Stimulated activated CD4-positive, alpha-beta T cell treated with anti-CD3 and anti-CD28 coated beads, Interleukin-1b, Interleukin-23, amount 100 ng/mL, for 4 hours (primary cell): ENCODE data around the gene NRAP.
A peak's percentile ranks its signal among the peaks of the same experiment; 100 is the strongest.
"Not testable (repeated sequence)": the region's sequence is repeated elsewhere in the genome, so short reads cannot be mapped to it uniquely, and the experiment has no call there.

ENCODE experiments used
- DNase-seq, 2 donors: peaks; one replicate each; pipeline ENCODE4 v3.0.0-alpha.2; 2020; ENCODE audit warnings: low read depth in 2 of 2

The NRAP gene

DNA sequence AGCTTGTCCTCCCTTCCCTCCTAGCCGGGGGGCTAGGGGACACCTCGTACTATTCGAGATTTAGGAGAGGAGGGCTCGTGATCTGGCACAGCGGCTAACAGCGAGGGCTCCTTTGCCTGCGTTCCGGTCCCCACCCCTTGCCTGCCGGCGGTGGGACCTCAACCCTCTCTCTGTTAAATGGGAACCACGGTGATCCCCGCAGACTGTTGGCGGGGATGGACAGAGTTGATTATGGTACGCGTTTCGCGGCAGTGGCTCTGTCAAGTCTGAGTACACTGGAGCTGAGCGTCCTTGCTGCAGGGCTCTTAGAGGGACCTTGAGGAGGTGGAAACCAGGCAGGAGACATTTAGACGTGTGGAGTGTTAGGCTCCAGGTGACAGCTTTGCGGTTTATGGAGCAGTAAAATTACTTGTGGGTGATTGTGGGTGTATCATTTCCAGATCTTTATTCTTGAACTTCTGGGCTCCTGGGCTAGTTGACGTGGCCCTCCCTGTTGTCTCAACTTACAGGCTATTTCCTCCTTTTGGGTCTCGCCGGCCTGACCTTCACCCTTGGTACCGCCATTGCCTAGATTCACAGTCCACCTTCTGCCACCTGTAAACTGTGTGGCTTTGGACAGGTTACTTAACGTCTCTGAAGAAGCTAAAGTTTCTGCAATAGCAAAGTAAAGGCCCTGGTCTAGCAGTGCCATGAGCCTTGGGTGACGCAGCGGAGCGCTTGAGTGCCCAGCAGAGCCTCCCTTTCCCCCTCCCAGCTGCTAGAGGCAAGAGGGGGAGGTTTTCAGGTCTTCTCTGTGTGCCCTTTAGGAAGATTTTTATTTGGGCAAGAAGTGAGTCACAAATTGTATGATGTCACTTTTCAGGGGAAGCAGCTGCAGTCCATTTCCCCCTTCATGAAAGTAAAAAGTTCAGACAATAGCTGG, 16.6 kb upstream of the NRAP start:
- DNase-seq = peak in 1 of 2 donors; percentile 14

DNA sequence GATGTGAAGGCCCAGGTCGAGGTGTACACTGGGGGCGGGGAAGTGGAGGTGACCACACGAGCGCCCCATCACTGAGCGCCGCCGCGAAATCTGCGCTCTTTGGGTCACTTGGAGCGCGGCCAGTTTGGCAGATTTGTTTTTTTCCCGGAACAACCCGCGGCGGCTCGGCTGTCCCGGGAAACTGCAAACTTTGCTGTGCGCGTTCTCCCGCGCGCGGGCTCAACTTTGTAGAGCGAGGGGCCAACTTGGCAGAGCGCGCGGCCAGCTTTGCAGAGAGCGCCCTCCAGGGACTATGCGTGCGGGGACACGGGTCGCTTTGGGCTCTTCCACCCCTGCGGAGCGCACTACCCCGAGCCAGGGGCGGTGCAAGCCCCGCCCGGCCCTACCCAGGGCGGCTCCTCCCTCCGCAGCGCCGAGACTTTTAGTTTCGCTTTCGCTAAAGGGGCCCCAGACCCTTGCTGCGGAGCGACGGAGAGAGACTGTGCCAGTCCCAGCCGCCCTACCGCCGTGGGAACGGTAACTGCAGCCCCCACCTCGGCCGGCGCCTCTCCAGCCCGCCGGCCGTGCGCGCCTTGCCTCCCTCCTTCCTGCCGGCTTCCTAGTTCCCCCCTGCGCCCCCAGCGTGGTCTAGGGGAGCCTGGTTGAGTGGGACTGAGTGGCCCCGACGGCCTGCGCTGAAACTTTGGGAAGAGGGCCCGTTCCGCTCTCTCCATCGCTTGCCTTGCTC, 15.8 kb upstream of the NRAP start, which contains the start of gene CASP7:
Gene CASP7, plus strand, starts transcription at position 450 of the 727 bp plus-strand sequence. CDS start 17,582 bp downstream, outside the sequence.
- peak; percentile 65 to 72 for DNase-seq

DNA sequence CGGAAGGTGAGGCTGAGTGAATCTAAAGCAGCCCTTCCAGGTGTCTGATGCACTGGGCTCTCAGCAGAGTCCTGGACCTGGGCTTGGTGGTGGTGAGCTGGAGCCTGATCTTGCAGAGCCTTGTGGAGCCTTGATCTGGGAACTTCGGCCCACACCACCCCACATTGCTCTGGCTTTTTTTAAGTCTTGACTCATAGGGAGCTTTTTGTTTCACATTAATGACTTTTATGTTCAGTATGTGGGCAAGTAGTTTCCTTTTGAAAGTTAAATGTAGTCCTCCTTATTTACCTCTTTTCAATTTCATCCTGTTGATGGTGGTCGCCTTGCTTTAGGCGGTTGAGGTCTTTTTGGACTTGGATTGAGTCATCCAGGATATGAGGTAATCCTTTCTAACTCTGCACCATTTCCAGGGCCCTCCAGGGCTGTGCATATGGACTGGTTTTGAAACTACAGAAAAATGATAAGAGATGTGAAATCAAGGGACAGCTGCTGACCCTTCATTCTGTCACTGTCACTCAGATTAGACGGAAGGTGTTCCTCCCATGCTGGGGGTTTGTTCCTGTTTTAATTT, 2.9 kb upstream of the NRAP start:
- DNase-seq = no peak

DNA sequence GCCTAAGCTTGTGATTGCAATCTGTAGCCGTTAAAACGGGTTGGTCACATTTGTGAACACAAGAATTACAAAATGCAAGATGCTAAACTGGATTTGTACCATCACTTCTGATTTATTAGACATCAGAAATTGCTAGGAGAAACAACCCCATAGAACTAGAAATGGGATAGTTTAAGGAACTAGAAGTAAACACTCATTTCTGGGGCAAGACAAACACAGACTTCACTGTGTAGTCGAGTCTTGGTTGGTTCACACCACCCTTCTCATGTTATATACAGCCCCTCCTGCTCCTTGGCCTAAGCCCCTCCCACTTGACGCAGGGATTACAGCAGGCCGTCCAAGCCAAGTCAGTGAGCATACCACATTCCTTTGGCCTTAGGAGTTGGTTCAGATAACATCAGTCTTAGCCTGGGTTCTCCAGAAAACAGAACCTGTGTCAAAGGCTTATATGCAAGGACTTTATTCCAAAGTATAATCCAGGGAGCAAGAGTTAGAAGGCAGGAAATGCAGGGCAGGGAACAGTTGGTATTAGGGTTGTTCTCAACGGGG, 2.0 kb upstream of the NRAP start:
- no peak for DNase-seq

DNA sequence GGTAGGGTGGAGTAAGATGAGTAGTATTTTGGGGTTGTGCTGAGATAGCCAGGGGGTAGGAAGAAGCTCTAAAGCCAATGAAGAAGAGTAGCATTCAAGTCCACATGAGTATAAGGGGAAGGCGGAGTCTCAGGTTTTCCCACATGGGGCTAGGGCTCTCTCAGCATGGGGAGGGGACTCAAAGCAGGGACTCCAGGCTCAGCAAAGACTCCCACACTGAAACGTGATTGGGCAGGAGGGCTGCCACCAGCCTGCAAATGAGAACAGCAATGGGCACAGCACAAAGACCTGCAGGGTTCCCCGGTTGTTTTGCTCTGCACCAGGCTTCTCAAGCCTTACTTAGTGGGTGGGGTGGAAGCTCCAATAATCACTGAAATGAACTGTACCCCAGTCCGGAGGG, 1.5 kb upstream of the NRAP start:
- no peak for DNase-seq

DNA sequence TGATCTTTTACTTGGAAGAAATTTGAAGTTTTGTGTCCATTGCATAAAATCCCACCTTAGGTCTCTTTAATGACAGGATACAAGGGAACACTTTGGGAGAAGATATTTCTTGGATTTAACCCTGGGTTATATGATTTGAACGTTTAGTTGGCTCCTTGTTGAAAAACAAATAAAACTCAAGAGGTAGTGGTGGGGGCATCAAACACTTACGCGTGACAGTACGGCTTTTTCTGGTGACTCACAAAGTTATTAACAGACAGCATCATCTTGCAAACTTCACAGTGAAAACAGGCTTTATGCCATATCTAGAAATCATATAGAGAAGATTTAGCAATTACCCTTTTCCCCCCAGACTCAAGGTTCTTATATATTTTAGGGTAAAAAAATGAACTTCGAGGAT, 699 bp downstream of the NRAP start:
- no peak for DNase-seq

DNA sequence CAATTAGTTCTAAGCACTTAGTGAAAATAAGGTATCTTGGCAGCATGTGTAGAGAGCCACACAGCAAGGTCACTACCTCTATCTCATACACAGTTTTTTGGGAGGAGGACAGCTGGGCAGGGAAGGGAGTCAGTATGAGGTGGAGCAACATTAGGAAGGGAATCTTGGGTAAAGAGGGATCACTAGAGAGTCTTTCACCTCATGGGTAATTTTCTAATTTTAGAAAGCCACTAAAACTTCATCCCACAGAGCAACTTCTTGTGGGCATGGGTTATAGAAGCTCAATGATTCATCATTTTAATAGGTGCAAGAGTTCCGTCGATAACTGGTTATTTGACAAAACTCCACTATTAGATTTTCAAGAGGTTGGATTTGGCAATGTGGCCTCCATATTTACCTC, 2.5 kb downstream of the NRAP start:
- DNase-seq = no peak

DNA sequence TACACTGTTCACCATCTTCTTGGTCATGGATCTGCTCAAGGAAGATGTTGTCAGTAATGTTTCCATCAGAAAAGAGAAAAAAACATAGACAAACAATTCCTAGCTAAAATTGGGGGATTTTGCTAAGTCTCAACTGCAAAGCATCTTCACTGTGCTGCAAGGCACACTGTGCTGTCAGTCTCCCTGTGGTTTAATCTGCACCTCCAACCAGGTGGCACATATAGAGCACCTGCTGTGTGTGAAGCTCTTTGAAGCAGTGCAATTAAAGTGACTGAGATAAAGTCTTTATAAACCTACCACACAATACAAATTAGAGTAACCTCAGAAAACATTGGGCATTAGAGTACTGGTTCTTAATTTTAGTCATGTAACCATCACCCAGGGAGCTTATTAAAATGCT, 6.3 kb downstream of the NRAP start:
- DNase-seq = no peak

DNA sequence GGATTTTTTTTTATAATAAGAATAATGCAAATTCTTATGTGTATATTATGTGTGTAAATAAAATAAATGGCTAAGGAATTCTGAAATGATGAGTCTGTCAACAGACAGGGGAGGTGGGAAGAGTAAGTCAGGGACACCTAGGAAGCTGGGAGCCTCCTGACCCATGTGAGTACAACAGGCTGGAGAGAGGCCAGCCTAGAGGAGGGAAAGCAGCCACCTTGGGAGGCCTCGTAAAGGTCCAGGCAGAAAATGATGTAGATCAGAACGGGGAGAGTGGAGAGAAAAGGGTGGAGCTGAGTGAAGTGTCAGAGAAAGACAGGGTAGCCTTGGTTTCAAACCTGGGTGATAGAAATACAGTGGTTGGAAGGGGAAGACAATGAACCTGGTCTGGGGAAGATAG, 6.9 kb downstream of the NRAP start:
- no peak for DNase-seq

DNA sequence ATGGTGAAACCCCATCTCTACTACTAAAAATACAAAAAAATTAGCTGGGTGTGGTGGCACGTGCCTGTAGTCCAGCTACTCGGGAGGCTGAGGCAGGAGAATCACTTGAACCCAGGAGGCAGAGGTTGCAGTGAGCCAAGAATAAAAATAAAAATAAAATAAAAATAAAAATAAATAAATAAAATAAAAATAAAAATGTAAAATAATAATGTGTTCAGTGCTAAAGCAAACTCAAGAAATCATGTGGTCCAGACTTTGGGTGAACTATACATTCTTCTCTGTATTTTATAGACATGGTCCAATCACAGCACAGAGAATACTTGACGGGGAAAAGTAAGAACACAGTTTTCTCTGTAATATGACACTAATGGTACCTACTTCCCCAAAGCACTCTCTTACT, 11.4 kb downstream of the NRAP start:
- DNase-seq = not testable (repeated sequence)

DNA sequence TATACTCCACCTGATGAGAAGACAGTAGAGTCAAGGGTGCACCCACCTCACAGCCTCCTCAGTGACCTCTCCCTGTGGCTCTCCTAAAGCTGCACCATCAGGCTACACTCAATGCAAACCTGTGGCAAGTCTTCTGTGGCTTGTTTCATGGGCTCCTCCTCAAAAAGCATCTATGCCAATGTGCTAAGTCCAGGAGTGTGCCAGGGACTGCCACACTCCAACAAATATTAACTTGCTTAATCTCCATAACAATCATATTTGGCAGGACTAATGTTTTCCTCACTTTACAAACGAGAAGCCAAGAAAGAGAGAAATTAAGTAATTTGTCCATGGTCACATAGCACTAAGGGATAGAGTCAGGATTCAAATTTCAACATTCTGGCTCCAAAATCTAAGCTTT, 11.9 kb downstream of the NRAP start:
- no peak for DNase-seq

DNA sequence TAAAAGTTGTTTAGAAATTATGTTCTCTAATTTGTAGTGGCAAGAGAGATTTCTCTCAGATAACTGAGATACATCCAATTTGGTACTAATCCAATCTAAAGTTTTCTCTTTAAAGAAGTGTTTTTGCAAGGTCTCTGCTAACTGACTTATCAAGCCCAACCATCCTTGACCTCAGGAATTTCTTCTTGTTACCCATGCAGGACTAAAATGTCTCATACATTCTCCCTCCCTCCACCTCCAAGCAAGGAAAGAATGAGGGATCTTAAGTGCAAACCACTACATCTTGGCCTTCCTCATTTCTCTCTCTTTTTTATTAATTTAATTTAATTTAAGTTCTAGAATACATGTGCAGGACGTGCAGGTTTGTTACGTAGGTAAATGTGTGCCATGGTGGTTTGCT, 12.8 kb downstream of the NRAP start:
- DNase-seq = no peak

DNA sequence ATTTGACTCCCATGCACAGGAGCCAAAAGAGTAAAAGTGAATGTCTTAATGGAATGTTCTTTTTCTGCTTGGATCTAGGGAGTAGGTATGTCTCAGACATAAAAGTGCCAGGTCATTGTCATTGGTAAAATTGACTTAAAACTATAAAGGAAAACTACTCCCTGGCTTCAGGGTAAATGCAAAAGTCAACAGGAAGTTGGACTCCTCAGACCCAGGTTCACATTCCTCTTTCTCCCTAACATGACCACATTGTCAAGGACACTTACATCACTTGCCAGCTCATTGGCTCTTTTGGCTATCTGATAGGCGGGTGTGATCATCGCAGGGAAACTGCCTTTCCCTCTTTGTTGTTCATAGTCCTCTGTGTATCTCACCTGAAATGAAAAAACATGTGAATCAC, 13.7 kb downstream of the NRAP start:
- DNase-seq = no peak

DNA sequence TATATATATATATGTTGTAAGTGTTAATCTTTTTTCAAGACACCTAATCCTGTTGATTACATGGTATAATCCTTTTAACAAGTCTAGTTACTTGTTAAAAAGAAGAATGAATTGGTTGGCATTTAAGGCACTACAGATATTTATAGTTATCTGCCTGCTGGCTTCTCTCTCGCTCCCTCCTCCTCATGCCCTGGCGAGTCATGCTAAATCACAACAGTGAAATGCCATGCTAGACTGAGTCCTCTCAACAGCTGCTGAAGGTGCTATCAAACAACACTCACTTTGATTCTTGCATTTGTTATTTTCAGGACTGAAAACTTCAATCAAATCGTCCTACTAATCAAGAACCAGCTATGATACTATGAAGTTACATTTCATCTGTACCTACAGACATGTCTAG, 15.4 kb downstream of the NRAP start:
- DNase-seq = no peak

DNA sequence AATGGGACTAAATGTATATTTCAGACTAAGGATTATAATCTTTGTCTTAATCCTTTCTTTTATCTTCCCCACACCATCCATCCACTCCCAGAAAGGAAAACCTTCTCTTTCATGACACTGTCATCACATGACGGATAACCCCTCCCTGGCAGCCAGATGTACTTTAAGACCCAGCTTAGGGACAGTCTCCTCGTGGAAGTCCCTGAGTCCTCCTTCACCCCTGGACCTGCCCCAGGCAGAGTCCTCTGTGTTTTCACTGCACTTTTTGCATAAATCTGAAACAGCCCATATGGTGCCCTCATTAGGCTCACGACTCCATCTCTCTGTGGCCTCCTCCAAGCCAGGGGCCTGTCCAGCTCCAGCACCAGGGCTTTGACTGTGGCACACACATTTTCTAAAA, 16.0 kb downstream of the NRAP start:
- no peak for DNase-seq

DNA sequence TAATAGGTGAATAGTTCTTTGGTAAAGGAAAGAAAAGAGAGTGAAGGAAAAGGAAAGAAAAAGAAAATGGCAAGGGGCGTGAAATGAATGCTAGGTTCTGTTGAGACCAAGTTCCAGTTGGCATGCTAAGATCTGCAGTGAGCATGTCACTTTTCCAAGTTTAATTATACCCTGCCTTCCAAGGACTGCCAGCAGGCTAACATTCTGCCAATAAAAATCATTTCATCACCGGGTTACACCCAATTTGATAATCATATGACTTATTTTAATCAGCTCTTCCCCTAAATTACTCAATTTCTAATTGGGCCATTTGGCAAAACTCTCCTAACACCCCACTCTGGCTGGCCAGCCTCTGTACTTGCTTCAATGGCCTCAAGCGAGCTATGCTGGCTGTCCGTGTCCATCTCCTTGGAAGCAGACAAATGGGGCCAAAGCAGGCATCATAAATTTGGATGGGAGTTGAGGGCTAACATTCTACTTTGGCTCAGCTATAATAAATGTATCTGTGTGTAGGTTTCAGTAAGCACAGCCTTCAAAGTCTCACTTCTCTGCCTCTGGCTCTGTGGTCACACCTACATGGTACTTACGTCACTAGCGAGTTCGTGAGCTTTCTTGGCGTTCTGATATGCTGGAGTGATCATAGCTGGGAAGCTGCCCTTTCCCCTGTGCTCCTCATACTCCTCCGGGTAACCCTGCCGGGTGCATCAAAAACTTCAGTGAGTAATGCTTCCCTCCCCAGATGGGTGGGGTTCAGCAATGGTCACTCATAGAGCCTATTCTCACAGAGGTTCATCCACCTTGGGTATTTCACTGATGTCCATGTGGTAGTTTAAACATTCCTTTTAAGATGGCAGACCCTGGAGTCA, 17.3 kb downstream of the NRAP start:
- DNase-seq = no peak

DNA sequence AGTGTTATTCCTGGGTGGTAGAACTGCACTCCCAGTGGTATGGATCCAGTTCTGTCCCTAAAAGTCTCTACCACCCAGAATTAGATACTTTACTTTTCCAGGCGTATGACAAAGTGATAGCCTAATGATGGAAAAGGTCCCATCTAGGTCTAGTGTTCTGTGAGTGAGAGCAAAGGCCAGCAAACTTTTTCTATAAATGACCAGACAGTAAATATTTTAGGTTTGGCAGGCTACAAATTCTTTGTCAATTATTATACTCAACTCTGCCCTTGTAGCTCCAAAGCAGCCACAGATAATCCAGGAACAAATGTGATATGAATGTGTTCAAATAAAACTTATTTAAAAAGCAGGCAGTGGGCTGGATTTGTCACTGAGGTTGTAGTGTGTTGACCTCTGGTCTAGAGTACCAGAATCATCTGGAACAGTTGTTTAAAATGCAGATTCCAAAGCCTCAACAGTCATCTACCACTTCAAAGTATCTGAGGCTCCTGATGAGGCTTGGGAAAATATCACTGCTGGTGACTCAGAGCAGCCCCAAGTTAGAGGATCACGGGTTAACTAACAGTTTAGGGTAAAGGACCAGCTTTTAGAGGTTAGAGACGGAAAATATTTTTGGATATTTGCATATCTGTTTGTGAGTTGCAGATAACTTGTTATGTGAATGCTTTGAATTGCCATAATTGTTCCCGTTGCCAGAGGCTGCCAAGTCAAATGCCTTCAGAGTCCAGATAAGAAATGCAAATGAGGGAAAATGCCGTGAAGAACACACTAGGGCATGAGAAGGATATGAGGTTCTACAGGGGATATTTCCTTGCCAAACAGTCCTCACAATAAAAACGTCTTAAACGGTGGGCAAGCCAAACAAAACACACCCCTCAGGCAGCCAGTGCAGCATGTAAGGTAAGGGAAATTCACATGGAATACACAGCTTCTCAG, 19.4 kb downstream of the NRAP start:
- no peak for DNase-seq

DNA sequence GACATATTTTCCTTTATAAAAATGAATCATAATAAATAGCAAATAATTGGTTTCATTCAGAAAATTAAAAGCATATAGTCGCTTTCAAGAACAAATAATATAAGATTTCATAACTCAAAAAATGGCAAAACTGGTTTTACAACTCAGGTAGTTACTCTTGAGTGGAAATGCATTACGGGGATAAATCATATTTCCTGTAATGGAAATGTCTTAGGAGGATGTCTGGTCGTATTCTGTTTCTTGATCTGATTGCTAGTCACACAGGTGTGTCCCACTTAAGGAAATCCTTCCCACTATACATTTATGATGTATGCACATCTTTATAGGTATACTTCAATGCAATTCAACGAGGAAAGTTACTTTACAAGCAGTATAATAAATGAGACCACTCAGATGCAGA, 20.7 kb downstream of the NRAP start:
- DNase-seq = no peak

DNA sequence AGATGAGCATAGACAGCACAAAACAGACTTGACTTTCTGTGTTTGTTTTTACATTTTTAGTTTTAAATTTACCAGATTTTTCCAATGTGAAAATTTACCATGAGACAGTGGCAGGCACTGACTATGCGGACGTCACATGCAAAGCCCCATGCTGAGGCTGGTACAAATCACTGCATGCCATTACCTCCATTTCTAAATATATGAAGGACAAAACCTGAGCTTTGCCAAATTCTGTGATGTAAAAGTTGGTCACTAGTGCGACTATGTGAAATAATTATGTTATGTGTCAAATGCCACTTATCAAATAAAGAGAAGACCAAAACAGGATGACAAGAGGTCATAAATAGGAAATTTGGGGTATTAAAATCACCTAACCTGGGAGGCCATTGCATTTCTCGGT, 22.1 kb downstream of the NRAP start:
- no peak for DNase-seq

DNA sequence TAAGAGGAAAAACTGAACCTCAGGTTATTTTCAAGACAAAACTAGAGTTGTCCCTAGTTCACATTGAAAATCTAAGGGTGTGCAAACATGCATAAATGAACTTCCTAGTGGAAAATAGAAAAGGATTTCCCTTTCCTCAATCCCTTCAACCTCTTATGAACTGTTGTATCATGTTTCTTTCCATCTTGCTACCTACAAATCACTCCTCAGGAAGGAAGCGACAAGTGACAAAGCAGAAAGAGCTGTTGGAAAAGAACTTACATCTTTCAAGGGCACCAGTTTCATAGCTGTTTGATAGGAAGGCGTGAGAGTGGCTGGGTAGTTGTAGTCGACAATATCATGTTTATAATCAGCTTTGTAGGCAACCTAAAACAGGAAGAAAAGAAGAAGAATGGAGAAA, 23.9 kb downstream of the NRAP start:
- no peak for DNase-seq
